G401.6 (cell line): ENCODE data around the gene USP2.
"Not testable (repeated sequence)": the region's sequence is repeated elsewhere in the genome, so short reads cannot be mapped to it uniquely, and the experiment has no call there.

Experiments
- FAIRE-seq: peaks from 2 replicates; lab custom pipeline; 2012; peaks lifted over from hg19 to GRCh38; lab: Jason Lieb, UNC

Gene USP2

GRCh38 chr11:119412072-119412471 lies 30.6 kb upstream of the USP2 start:
- no peak for FAIRE-seq

- no peak for FAIRE-seq
These were observed 29.0 kb upstream of the USP2 start for GRCh38 chr11:119410501-119410900.

GRCh38 chr11:119409731-119410130 lies 28.2 kb upstream of the USP2 start:
- no peak for FAIRE-seq

GRCh38 chr11:119406005-119406404 lies 24.5 kb upstream of the USP2 start:
- FAIRE-seq: no peak

- FAIRE-seq: not testable (repeated sequence)
These were observed 24.0 kb upstream of the USP2 start for GRCh38 chr11:119405448-119405847.

- FAIRE-seq: no peak
These were observed 23.4 kb upstream of the USP2 start for GRCh38 chr11:119404872-119405271.

- no peak for FAIRE-seq
These were observed 21.5 kb upstream of the USP2 start for GRCh38 chr11:119403021-119403420.

- FAIRE-seq: no peak
These were observed 21.0 kb upstream of the USP2 start for GRCh38 chr11:119402470-119402869.

GRCh38 chr11:119400860-119401259 lies 19.4 kb upstream of the USP2 start:
- FAIRE-seq: no peak

- FAIRE-seq: no peak
These were observed 16.2 kb upstream of the USP2 start for GRCh38 chr11:119397740-119398139.

- peak; percentile 42 for FAIRE-seq
These were observed 15.3 kb upstream of the USP2 start for GRCh38 chr11:119396835-119397234.

- no peak for FAIRE-seq
These were observed 9.8 kb upstream of the USP2 start for GRCh38 chr11:119391275-119391674.

- no peak for FAIRE-seq
These were observed 8.2 kb upstream of the USP2 start for GRCh38 chr11:119389611-119390254.

- no peak for FAIRE-seq
These were observed 6.6 kb upstream of the USP2 start for GRCh38 chr11:119388103-119388502.

- no peak for FAIRE-seq
These were observed 2.8 kb upstream of the USP2 start for GRCh38 chr11:119384332-119384731.

GRCh38 chr11:119382513-119382912 lies 1.0 kb upstream of the USP2 start:
- not testable (repeated sequence) for FAIRE-seq

- FAIRE-seq: no peak
These were observed 611 bp upstream of the USP2 start for GRCh38 chr11:119382101-119382500.

GRCh38 chr11:119380827-119381180 lies 686 bp downstream of the USP2 start:
- FAIRE-seq: peak; percentile 77

- no peak for FAIRE-seq
These were observed 1.2 kb downstream of the USP2 start for GRCh38 chr11:119380160-119380826.

- no peak for FAIRE-seq
These were observed 2.5 kb downstream of the USP2 start for GRCh38 chr11:119378851-119379465.

GRCh38 chr11:119377961-119378667 lies 3.4 kb downstream of the USP2 start:
- FAIRE-seq: no peak

GRCh38 chr11:119377112-119377901 lies 4.2 kb downstream of the USP2 start:
- no peak for FAIRE-seq
